ENCODE results near the gene MS4A5.
"Not testable (repeated sequence)": the region's sequence is repeated elsewhere in the genome, so short reads cannot be mapped to it uniquely, and the experiment has no call there.

Gene MS4A5, protein sequence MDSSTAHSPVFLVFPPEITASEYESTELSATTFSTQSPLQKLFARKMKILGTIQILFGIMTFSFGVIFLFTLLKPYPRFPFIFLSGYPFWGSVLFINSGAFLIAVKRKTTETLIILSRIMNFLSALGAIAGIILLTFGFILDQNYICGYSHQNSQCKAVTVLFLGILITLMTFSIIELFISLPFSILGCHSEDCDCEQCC

DNA sequence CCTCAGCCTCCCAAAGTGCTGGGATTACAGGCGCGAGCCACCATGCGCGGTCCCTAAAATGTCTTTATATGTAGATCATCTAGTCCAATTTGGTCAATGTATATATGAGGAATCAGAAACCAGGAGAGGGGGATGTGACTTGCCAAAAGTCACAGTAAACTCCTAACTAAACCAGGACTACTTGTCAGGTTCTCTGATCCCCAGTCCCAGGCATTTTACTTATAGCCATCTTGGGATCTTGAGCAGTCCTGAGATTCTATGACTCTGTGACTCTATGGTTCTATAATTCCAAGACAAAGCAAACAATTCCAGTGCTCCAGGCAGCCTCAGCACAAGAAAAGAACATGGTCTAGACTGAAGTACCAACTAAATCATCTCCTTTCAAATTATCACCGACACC is at the start of gene MS4A5:
MS4A5 (plus strand) TSS at position 301 of the 400 bp plus-strand sequence. CDS start 103 bp downstream, outside the sequence.
- no peak for DNase-seq

DNA sequence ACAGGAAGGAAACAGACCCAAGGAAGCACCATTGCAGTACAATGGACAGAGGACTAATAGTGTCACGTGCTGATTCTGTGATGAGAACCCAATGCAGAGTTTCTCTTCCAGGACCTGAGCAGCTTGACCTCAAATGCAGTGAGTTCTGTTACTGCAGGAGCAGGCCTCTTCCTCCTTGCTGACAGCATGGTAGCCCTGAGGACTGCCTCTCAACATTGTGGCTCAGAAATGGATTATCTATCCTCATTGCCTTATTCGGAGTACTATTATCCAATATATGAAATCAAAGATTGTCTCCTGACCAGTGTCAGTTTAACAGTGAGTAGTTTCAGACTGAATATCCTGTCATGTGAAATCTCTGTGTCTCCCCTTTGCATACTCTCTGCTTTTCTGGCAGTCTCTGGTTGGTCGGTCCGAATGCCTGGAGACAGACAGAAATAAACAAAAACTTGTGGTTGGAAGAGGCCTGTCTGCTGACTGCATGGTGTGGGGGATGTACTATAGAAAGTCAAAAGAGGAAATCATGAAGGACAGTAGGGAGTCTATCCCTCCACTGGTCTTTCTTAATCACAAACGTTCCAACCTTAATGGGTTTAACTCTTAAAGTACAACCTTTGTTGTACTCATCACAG is 40.0 kb upstream of the MS4A5 start:
- no peak for DNase-seq

DNA sequence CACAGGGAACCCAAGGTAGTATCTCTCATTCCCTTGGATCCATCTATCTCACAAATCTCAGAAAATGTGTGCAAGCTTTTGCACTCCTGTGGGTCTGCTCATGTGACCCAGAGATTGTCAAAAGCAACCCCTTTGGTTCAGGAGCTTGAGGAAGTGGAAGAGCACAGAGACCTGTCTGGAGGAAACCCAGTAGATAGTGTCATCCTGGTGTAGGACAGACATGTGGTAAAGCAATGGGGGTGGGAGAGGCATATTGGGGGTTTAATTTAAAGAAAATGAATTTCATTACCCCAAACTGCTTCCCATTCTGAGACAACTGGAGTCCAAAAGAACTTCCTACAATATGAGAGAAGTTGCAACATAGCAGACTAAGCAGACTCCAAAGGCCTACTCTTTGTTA is 39.0 kb upstream of the MS4A5 start:
- no peak for DNase-seq

DNA sequence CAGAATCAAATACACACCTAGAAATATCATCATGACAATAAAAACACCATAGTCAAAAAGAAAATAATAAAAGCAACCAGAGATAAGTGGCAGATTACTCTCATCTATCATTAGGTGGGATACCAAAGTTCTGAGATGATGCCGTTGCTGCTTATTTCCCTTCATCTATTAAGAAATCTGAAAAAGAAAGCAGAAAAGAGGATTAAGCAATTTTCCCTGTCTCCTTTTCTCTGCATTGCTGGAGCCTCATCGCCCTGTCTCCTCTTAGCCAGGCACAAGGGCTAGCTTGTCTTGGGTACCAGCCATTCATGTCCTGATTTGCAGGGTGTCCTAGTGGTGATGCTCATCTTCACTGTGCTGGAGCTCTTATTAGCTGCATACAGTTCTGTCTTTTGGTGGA is 37.0 kb upstream of the MS4A5 start:
- DNase-seq = no peak

DNA sequence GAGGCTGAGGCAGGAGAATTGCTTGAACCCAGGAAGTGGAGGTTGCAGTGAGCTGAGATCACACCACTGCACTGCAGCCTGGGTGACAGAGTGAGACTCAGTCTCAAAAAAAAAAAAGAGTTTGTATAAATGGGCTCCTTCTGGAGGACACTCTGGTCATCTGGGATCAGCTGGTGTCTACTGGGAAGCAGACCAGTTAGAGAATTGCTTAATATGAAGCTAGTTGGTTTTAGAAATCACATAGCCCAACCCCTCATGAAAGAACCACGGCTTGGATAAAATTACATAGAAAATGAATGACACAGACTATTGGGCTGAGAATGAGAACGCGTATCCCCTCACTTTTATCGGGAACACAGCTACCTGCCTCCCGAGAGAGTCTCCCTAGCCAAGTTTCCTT is 36.4 kb upstream of the MS4A5 start:
- no peak for DNase-seq

DNA sequence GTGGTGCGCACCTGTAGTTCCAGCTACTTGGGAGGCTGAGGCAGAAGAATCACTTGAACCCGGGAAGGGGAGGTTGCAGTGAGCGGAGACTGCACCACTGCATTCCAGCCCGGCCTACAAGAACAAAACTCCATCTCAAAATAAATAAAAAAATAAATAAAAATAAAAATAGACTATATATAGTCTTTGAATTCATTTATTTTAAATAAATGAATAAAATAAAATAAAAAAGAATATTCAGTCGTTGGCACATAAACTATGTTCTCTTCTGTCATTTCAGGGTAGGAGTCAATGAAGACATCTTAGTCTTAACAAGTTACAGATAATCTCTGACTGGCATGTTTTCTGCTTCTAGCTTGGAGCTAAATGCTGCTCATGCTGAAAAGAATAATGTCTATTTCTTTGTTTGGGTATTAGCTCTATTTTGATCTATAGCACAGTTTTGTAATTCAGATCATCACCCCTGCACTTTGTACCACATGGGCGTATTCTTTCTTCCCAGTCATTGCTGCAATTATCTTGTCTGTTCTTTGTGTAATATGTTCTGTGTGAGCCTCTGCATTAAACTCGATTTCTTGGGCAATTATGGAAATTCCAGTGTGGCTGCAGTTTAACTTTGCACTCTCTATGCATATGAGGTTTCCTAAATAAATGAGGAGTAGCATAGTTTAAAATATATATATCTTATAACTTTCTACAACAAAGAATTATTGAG is 34.5 kb upstream of the MS4A5 start:
- DNase-seq = no peak

DNA sequence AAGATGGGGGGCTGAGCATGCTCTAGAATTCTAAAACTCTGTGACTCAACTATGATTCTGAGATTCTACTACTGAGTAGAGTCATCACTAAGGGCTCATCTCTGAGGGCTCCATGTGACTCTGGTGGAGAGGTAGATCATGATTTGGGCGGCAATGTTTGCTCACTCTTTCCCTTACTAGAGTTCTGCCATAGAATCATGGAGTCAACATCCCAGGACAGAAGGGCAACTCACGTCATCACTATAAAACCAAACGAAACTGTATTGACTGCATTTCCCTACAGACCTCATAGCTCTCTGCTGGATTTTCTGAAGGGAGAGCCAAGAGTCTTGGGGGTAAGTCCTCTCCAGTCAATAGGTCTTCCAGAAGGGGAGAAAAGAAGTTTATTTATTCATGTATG is 33.0 kb upstream of the MS4A5 start, which contains the start of gene MS4A14:
MS4A14 (plus strand) TSS at position 78 of the 400 bp plus-strand sequence; CDS start at position 198, 120 bp downstream.
- DNase-seq = no peak

DNA sequence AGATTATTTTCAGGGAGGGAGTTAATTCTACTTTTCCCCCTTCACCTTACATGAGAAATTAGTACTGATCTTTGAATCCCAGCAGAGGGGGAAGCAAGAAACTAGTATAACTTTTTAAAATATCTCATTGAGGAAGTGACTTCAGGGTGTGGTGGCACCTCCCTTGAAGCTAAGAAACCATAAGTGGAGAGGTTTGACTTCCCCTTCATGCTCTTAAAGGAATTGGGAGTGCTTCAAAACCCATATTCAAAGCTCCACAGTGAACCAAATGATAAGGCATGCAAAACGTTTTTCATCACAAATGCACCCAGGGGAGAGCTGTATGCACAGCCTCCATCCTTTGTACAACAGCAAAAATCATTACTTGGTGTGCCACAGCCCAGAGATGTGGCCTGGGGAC is 32.6 kb upstream of the MS4A5 start:
- no peak for DNase-seq

DNA sequence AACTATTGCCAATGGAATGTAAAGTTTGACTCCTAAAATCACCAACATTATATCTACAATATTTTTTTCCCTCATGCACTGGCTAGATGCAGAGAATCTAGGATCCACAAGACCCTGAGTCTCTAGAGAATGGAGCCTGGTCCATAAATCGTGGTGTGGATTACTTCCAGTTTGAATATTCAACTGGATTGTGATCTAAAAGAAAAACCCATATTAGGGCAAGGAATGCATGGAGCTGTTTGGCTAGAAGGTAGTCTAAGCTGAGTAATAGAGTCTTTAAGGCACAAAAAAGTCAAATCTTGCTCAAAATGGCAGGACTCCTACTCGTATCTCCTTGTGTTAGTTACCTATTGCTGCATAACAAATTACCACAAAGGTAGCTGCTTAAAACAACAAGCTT is 9.4 kb upstream of the MS4A5 start:
- no peak for DNase-seq

GRCh38 chr11:60422609-60423008 is 6.8 kb upstream of the MS4A5 start:
- DNase-seq = no peak

DNA sequence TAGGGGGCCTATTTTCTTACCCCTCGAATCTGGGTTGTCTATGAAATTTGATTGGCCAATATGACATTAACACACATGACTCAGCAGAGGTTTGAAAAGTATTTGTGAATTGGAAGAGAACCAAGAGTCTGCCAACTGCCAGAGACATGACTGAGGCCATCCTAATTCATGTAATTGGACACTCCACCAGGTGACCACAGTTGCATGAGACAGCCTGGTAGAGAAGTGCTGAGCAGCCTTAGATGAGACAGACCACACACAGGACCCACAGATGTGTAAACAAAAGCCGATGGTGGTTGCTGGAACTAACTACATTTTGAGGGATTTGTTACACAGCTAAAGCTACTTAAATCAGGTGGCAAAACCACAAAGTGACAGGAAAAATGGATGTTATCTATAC is 855 bp upstream of the MS4A5 start:
- DNase-seq = no peak

DNA sequence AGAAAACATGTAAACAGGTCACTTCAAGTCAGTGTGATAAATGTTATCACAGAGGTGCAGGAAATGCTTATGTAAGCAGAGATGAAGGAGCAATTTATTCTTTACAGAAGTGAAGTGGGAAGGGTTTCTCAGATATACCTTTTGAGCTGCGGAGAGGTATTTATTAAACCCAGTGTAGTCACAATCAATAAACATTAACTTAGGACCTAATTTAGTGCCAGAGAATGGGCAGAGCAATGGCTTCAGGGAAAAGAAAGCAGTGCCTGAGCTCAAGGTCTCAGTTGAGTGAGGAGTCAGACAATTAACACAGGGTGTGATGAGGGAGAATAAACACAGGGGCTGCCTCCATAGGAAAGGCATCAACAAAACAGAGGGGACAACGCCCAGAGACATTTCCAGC is 1.9 kb downstream of the MS4A5 start:
- no peak for DNase-seq

DNA sequence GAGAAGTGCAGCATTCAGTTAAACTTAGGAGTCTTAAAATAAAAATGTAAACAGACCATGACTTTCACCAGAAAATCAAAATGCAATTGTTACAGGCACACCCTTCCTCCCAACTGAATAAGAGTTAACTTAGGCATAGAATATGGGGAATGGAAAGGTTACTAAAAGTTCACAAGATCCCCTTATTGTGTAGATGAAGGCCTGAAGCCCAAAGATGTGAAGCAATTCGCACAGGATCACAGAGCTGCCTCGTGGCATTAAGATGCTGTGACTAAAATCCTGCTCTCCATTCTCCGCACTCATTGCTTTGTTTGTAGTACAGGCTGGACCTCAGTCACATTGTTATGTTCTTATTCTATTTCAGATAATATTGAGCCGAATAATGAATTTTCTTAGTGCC is 4.0 kb downstream of the MS4A5 start:
- no peak for DNase-seq

DNA sequence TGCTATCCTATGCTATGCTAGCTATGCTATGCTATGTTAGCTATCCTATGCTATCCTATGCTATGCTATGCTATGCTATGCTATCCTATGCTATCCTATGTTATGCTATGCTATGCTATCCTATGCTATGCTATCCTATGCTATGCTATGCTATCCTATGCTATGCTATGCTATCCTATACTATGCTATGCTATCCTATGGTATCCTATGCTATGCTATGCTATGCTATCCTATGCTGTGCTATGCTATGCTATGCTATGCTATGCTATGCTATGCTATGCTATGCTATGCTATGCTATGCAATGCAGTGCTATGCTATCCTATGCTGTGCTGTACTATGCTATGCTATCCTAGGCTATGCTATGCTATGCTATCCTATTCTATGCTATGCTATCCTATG is 17.7 kb downstream of the MS4A5 start:
- DNase-seq = no peak

GRCh38 chr11:60447846-60448245 is 18.5 kb downstream of the MS4A5 start:
- DNase-seq = no peak

GRCh38 chr11:60451185-60451584 is 21.8 kb downstream of the MS4A5 start:
- DNase-seq = not testable (repeated sequence)

- no peak for DNase-seq
These were observed 24.8 kb downstream of the MS4A5 start for GRCh38 chr11:60454212-60454611.

DNA sequence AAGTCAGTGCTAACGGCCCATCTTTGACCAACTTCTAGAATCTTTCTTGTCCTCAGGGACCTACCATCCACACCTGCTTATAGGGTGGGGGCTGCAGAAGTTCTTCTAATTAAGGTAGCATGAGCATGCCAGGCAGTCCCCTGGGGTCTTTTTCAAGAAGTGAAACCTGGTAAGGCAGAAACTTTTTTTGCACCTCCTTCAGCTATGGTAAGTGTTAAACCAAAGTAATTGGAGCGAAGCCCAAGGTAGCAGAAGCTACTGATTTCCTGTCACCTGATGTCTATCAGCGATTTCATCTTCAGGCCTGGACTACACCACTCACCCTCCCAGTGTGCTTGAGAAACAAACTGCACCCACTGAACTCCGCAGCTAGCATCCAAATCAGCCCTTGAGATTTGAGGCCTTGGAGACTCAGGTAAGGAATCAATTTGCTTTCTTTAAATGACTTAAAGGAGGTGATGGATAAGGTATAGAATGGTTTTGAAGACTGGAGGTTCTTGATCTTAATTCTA is 26.2 kb downstream of the MS4A5 start, which contains the start of gene MS4A1:
MS4A1 (plus strand) TSS at position 317 of the 512 bp plus-strand sequence. CDS start 6,528 bp downstream, outside the sequence.
- DNase-seq = no peak

DNA sequence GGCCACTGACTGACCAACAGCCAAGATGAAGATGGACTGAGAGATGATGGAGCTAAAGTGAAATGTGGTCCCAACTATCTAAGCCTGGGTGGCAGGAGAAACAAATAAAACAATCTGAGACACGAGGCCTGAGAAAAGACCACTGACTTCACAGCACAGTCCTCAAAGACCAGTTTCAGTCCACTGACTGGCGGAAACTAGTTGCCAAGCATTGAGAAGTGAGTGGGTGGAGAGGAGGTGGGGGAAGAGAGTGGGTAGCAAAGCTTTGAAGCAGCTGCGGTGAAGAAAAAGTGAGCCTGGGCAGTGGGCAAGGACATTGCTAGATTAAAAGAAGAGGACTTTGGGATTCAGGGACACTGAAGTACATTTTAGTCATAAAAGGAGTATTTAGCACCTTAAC is 28.2 kb downstream of the MS4A5 start:
- no peak for DNase-seq

- DNase-seq = no peak
These were observed 30.0 kb downstream of the MS4A5 start for GRCh38 chr11:60459345-60459744.

- DNase-seq = no peak
These were observed 39.5 kb downstream of the MS4A5 start for GRCh38 chr11:60468829-60469228.

- DNase-seq = no peak
These were observed 40.4 kb downstream of the MS4A5 start for GRCh38 chr11:60469723-60470122.

- DNase-seq = no peak
These were observed 47.7 kb downstream of the MS4A5 start for GRCh38 chr11:60477035-60477445.

GRCh38 chr11:60482361-60482760 is 53.0 kb downstream of the MS4A5 start:
- no peak for DNase-seq
